SKM-1 treated with dmso at 0.1 percent for 144 hours (cell line): ENCODE results near the gene ACYP2.
"Not testable (repeated sequence)": the region's sequence is repeated elsewhere in the genome, so short reads cannot be mapped to it uniquely, and the experiment has no call there.

Experiments
- DNase-seq: peaks from one replicate; lab custom pipeline; 2025; ENCODE audit not compliant: unreplicated experiment; lab: John Stamatoyannopoulos, UW

The ACYP2 gene

GRCh38 chr2:54115284-54116137 lies at the start of gene ACYP2:
Gene ACYP2, plus strand, starts transcription at chr2:54115615.
- peak; percentile 88 for DNase-seq

- no peak for DNase-seq
These were observed 49.5 kb upstream of the ACYP2 start for GRCh38 chr2:54065891-54066290.

- DNase-seq, result no peak
These were observed 47.5 kb upstream of the ACYP2 start for GRCh38 chr2:54067851-54068375.

DNA sequence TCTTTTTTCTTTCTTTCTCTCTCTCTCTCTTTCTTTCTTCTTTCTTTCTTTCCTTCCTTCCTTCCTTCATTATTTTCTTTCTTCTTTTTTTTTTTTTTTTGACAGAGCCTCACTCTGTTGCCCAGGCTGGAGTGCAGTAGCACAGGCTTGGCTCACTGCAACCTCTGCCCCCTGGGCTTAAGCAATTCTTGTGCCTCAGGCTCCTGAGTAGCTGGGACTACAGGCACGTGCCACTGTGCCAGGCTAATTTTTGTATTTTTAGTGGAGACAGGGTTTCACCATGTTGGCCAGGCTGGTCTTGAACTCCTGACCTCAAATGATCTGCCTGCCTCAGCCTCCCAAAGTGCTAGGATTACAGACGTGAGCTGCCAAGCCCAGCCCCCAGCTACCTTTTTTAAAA lies 42.9 kb upstream of the ACYP2 start:
- DNase-seq, result not testable (repeated sequence)

GRCh38 chr2:54073796-54074195 lies 41.6 kb upstream of the ACYP2 start:
- no peak for DNase-seq

- no peak for DNase-seq
These were observed 40.6 kb upstream of the ACYP2 start for GRCh38 chr2:54074606-54075341.

DNA sequence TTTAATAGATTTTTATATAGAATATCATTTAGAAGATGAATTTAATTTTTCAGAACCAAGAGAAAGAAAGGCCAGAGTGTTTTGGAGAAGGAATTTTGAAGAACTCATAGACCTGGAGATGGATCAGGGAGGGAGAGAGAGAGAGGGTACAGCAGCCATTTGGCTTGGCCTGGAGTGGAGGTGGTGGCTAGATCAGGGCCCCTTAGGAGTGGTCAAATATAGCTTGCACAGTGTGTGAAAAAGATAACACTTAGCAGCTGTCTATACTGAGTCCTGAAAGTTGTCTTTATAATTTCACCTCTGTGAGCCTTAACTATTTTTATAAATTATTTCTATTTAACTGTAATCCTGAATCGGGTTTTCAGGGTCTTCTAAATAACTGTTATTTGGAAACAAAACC lies 38.8 kb upstream of the ACYP2 start:
- no peak for DNase-seq

DNA sequence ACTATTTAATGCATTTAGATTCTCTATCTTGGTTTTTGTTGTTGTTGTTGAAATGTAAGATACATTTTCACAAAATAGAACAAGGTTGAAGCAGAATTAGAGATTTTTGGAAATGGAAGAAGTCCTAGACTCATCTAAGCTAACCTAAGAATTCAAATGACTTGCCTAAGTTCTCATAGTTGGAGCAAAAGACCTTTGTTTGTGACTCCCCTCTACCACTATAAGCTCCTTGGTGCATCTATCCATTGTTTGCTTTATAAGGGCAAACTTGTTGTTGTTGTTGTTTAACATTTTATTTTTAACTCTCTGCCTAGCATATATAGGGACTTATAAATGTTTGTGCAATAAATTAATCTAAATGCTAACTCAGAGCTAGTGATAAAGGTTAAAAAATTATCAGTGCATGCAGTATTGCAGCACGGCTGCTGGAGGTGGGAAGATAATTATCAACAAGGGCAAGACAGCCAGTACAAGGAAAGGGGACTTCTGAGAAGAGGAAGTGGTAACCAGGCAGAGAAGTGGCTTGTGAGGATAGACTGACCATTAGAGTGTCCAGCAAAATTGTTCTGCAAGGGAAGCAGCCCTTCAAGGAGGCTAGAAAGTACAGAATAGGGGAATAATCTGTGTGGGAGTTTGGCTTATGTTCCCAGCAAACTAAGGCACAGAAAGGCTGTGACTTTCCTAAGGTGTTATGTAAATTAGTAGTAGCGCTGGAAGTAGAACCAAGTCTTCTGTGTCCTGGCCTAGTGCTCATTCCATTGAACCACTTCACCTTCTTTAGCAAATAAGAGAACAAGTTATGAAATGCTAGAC lies 38.1 kb upstream of the ACYP2 start:
- DNase-seq, result peak; percentile 6

GRCh38 chr2:54079331-54079730 lies 36.1 kb upstream of the ACYP2 start:
- no peak for DNase-seq

- no peak for DNase-seq
These were observed 33.8 kb upstream of the ACYP2 start for GRCh38 chr2:54081574-54081973.

- DNase-seq, result no peak
These were observed 32.4 kb upstream of the ACYP2 start for GRCh38 chr2:54083021-54083420.

DNA sequence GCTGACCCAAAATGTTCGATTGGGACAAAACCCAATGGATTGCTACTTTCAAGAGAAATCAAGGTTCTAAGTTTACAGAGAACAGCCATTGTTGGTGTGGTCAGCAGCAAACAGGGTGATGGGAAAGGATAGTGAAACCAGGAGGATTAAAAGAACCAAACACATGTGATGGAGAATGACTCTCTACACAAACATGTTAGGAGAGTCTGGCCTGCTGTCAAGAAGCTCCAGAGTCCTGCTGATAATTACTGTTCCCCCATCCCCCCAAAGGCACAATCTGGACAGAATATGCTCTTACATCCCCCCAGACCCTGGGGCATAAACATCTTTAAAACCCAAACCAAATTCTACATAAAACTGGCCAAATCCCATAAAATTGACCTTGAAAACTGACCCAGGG lies 32.0 kb upstream of the ACYP2 start:
- DNase-seq, result no peak

DNA sequence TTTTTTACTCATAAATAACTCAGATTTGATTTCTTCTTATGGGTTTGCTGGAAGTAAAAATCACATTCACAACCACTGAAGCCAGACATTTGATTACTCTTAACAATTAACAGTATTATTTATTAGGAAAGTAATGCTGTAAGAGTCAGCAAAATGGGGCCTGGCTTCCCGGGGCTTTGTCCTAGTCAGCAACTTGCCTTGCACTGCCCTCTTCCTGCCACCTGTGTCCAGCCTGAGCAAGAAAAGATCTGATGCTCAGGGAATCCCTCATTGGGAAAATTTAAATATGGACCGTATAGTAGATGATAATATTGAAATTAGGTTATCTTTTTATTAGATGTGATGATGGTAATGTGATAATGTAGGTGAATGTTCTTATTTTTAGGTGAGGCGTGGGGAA lies 30.8 kb upstream of the ACYP2 start:
- DNase-seq, result no peak

DNA sequence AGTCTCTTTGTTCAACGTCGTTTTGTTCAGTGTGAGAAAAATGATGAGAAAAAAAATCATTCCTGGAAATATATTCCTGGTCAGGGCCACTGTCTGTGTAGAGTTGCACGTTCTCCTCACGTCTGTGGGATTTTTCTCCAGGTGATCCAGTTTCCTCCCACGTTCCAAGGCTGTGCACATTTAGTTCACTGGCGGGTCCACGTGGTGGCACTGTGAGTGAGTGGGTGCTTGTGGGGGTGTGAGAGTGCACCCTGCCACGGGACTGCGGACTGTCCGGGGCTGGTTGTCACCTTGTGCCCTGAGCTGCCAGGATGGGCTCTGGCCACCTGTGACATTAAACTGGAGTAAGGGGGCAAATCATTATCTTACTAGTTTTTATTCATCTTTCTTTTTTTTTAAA lies 30.3 kb upstream of the ACYP2 start:
- no peak for DNase-seq

DNA sequence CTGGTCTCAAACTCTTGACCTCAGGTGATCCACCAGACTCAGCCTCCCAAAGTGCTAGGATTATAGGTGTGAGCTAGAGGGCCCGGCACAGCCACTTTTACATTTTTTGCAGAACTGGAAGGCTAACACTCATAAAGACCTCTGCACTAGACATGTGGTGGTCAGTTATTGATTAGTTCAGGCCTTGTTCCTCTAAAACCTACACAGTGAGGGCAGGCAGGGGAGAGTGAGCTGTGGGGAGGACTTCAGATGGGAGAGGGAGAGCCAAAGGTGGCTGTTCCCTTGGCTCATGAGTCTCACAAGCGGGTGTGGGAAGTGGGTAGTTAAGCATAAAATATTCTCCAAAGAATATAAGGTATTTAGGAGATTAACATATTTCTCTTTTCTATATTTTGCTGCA lies 29.3 kb upstream of the ACYP2 start:
- DNase-seq, result no peak

- no peak for DNase-seq
These were observed 27.2 kb upstream of the ACYP2 start for GRCh38 chr2:54088191-54088634.

DNA sequence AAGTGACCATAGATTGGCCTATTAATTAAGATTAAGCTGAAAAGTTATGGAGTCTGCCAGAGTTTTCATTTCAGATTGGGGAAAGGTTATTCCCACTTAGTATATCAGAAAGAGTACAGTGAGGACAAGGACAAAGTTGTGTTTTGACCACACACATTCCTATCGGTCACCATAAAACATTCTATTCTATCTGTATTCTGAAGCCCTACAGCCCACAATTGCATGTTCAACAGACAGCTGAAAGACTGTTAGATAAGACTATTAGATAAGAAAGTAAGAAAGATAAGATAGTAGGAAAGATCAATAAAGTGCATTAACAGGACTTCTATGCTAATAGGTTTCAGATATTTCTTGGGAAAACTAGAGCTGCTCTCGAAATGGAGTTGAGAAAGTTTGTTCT lies 26.7 kb upstream of the ACYP2 start:
- DNase-seq, result no peak

GRCh38 chr2:54090521-54091117 lies 24.8 kb upstream of the ACYP2 start:
- DNase-seq, result no peak

DNA sequence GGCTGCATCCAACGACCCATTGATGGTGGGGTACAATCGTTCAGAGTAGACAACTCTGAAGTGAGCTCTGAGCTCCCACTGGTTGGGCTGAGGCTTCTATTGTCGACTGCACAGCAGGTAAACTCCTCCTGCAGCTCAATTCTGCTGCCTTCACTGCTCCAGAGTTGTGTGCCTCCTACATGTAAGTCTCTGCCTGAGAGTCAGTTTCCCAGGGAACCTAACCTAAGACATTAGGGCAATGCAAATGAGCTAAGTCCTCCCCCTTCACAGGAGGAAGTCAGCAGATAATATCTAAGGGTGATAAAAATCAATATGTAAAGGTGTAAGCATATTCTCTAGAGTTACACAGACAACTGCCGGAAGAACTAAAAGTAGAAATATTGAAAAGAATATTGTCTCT lies 22.5 kb upstream of the ACYP2 start:
- DNase-seq, result no peak

DNA sequence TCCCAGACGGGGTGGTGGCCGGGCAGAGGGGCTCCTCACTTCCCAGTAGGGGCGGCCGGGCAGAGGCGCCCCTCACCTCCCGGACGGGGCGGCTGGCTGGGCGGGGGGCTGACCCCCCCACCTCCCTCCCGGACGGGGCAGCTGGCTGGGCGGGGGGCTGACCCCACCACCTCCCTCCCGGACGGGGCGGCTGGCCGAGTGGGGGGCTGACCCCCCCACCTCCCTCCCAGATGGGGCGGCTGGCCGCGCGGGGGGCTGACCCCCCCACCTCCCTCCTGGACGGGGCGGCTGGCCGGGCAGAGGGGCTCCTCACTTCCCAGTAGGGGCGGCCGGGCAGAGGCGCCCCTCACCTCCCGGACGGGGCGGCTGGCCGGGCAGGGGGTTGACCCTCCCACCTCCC lies 20.0 kb upstream of the ACYP2 start:
- DNase-seq, result not testable (repeated sequence)

DNA sequence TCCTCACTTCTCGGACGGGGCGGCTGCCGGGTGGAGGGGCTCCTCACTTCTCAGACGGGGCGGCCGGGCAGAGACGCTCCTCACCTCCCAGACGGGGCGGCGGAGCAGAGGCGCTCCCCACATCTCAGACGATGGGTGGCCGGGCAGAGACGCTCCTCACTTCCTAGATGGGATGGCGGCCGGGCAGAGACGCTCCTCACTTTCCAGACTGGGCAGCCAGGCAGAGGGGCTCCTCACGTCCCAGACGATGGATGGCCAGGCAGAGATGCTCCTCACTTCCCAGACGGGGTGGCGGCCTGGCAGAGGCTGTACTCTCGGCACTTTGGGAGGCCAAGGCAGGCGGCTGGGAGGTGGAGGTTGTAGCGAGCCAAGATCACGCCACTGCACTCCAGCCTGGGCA lies 19.3 kb upstream of the ACYP2 start:
- not testable (repeated sequence) for DNase-seq
